AG10803 (cell line): ENCODE results near the gene ACAP2.

Experiments used
- DNase-seq: peaks from one replicate; pipeline ENCODE4 v3.0.0; 2010; ENCODE audit warnings: low read depth
- H3K4me3 ChIP-seq: 2 replicates; pipeline ENCODE4 v1.5.1; 2011; ENCODE audit warnings: mild to moderate bottlenecking, low read length, control low read depth
- CTCF ChIP-seq: conservative IDR thresholded peaks from 2 replicates; pipeline ENCODE4 v1.5.1; 2011; ENCODE audit warnings: mild to moderate bottlenecking, low read length, control low read depth, inconsistent platforms

ACAP2 gene

GRCh38 chr3:195240171-195240701 is 202.6 kb downstream of the ACAP2 start:
- no peak for TF ChIP-seq CTCF
- DNase-seq = no peak

GRCh38 chr3:195239121-195239520 is 203.7 kb downstream of the ACAP2 start:
- no peak overlapping the region for H3K4me3 ChIP-seq
- no peak for DNase-seq
- 0 out of 2 replicates have a peak, but pooled peaks have one; percentile 2 for TF ChIP-seq CTCF

More at GRCh38 chr3:195240171-195240701, 202.6 kb downstream of the ACAP2 start:
- H3K4me3 ChIP-seq = no peak overlapping the region

GRCh38 chr3:195238586-195239118 is 204.2 kb downstream of the ACAP2 start:
- peak; percentile 71 for DNase-seq
- TF ChIP-seq CTCF = no peak
- H3K4me3 ChIP-seq = no peak overlapping the region

GRCh38 chr3:195238081-195238571 is 204.7 kb downstream of the ACAP2 start:
- TF ChIP-seq CTCF = 0 out of 2 replicates have a peak, but pooled peaks have one; percentile 6
- no peak overlapping the region for H3K4me3 ChIP-seq
- no peak for DNase-seq

- DNase-seq = no peak
- no peak for TF ChIP-seq CTCF
- no peak overlapping the region for H3K4me3 ChIP-seq
Measured at GRCh38 chr3:195236801-195237570, 205.8 kb downstream of the ACAP2 start.

GRCh38 chr3:195236076-195236798 is 206.6 kb downstream of the ACAP2 start:
- no peak overlapping the region for H3K4me3 ChIP-seq
- DNase-seq = no peak
- TF ChIP-seq CTCF = no peak
